A549 (cell line): Measurements from ENCODE around the gene SLC9C2. TPM values are rescaled to one million over a fixed set of nuclear protein-coding genes. Genes with fewer than 3 reads are reported as not detected.

Source experiments
- ATAC-seq, 2 experiments: fragments of 200-7000 bp in 1 of 2; fragments of >200 bp in 1 of 2; cut with Nextera tagmentation in 1 of 2; cut with Tn5 transposase in 1 of 2; 3 replicates each; pipeline versions ENCODE4 v1.8.0 to v1.9.1; 2018 to 2020; ENCODE audit warnings: mild to moderate bottlenecking in 1 of 2, moderate library complexity in 1 of 2
- CTCF ChIA-PET: fragments of 300-600 bp; sonication (Branson Sonifier 250); formaldehyde crosslinking; extraction: SDS; loops from one replicate; lab custom pipeline; 2021; ENCODE audit warnings: antibody characterized with exemption, inconsistent platforms; lab: Yijun Ruan, JAX
- POLR2A ChIA-PET: fragments of 350-600 bp; formaldehyde crosslinking; extraction: SDS; loops from one replicate; lab custom pipeline; 2021; ENCODE audit warnings: antibody characterized with exemption, inconsistent platforms; lab: Yijun Ruan, JAX
- DNase-seq, 2 experiments: peaks; one replicate each; pipeline versions ENCODE4 v3.0.0 to v3.0.0-alpha.2; 2011 to 2016; ENCODE audit warnings: low read depth in 1 of 2, low spot score in 1 of 2
- FAIRE-seq: peaks from 2 replicates; lab custom pipeline; 2011; peaks lifted over from hg19 to GRCh38; lab: Jason Lieb, UNC
- H3K27ac ChIP-seq, 2 experiments: fragments of >200 bp; sonication (Bioruptor Twin); formaldehyde crosslinking; 3 replicates each; pipeline ENCODE4 v1.5.1; 2016 to 2017
- H3K4me1 ChIP-seq: fragments of >200 bp; sonication (Bioruptor Twin); formaldehyde crosslinking; 3 replicates; pipeline ENCODE4 v1.6.1; 2016
- H3K4me2 ChIP-seq: fragments of >200 bp; sonication (Bioruptor Twin); formaldehyde crosslinking; 3 replicates; pipeline ENCODE4 v1.6.1; 2016
- H3K4me3 ChIP-seq: fragments of >200 bp; sonication (Bioruptor Twin); formaldehyde crosslinking; 3 replicates; pipeline ENCODE4 v1.5.1; 2016
- H3K9me3 ChIP-seq: fragments of >200 bp; sonication (Bioruptor Twin); formaldehyde crosslinking; 3 replicates; pipeline ENCODE4 v1.6.1; 2016
- ATOH8 ChIP-seq: fragments of 250-450 bp; sonication (Bioruptor Pico); IDR thresholded peaks from 2 replicates; pipeline ENCODE4 v1.5.0; 2020; ENCODE audit warnings: low read depth, mild to moderate bottlenecking, moderate library complexity
- CBX8 ChIP-seq: fragments of 200-600 bp; sonication (generic); IDR thresholded peaks from 2 replicates; pipeline ENCODE4 v1.6.1; 2016
- EP300 ChIP-seq, 2 experiments: fragments of >200 bp; sonication (Bioruptor Twin); formaldehyde crosslinking; IDR thresholded peaks; 2 replicates in 1 of 2; 3 replicates in 1 of 2; pipeline ENCODE4 v1.6.1; 2016 to 2017
- FOSL2 ChIP-seq, 2 experiments: fragments of 450-650 bp in 1 of 2; fragments of >200 bp in 1 of 2; sonication (Bioruptor Twin) in 1 of 2; formaldehyde crosslinking; IDR thresholded peaks; 2 replicates each; pipeline versions ENCODE4 v1.5.0 to v1.6.1; 2016 to 2020; ENCODE audit warnings: mild to moderate bottlenecking in 1 of 2, moderate library complexity in 1 of 2
- GATA3 ChIP-seq: IDR thresholded peaks from 2 replicates; pipeline ENCODE4 v1.6.1; 2012; ENCODE audit warnings: borderline replicate concordance
- HDAC2 ChIP-seq: fragments of 200-600 bp; sonication (generic); IDR thresholded peaks from 2 replicates; pipeline ENCODE4 v1.6.1; 2016
- HEYL ChIP-seq: fragments of 250-450 bp; sonication (Bioruptor Pico); IDR thresholded peaks from 2 replicates; pipeline ENCODE4 v1.8.0; 2021; ENCODE audit warnings: mild to moderate bottlenecking, moderate library complexity
- HMGXB4 ChIP-seq: fragments of 250-450 bp; sonication (Bioruptor Pico); IDR thresholded peaks from 2 replicates; pipeline ENCODE4 v1.5.0; 2021; ENCODE audit warnings: mild to moderate bottlenecking, moderate library complexity, borderline replicate concordance
- HOXB5 ChIP-seq: fragments of 250-450 bp; sonication (Bioruptor Pico); IDR thresholded peaks from 2 replicates; pipeline ENCODE4 v1.5.0; 2020; ENCODE audit warnings: mild to moderate bottlenecking, moderate library complexity
- KDM5A ChIP-seq: fragments of 200-600 bp; sonication (generic); IDR thresholded peaks from 2 replicates; pipeline ENCODE4 v1.6.1; 2016; ENCODE audit warnings: antibody characterized with exemption, mild to moderate bottlenecking
- MAFK ChIP-seq: fragments of 450-650 bp; IDR thresholded peaks from 2 replicates; pipeline ENCODE4 v1.6.1; 2014; ENCODE audit not compliant: partially characterized antibody
- MAX ChIP-seq: IDR thresholded peaks from 2 replicates; pipeline ENCODE4 v1.6.1; 2012
- PHF8 ChIP-seq: fragments of 200-600 bp; sonication (generic); IDR thresholded peaks from 2 replicates; pipeline ENCODE4 v1.6.1; 2016; ENCODE audit warnings: low read depth, mild to moderate bottlenecking, antibody characterized with exemption, moderate library complexity, borderline replicate concordance
- POLR2A ChIP-seq: IDR thresholded peaks from 2 replicates; pipeline ENCODE4 v1.6.1; 2012; ENCODE audit warnings: mild to moderate bottlenecking, low read length
- REST ChIP-seq: fragments of 200-600 bp; sonication (generic); IDR thresholded peaks from 2 replicates; pipeline ENCODE4 v1.6.1; 2016; ENCODE audit warnings: antibody characterized with exemption, mild to moderate bottlenecking, moderate library complexity
- RNF2 ChIP-seq: fragments of 200-600 bp; sonication (generic); IDR thresholded peaks from 2 replicates; pipeline ENCODE4 v1.6.1; 2016; ENCODE audit warnings: low read depth, mild to moderate bottlenecking, antibody characterized with exemption, moderate library complexity, borderline replicate concordance
- ZC3H11A ChIP-seq: fragments of 450-650 bp; IDR thresholded peaks from 2 replicates; pipeline ENCODE4 v1.6.1; 2014; ENCODE audit warnings: antibody characterized with exemption, mild to moderate bottlenecking
- WGBS: methylation state at CpG from one replicate; pipeline ENCODE4 v1.1.6; 2017; ENCODE audit errors: missing lambda C conversion rate; 5-methylcytosine and 5-hydroxymethylcytosine counted together
- polyA plus RNA-seq, 4 experiments: library from polyadenylated mRNA; depleted of rRNA in 3 of 4; stranded (reverse); fragments of >200 nt; fragmentation: RNase III in 1 of 4; extraction: RNeasy Plus Mini Kit Qiagen cat#74134 plus additional on column Dnase treatment in 1 of 4; gene quantifications; 2 replicates in 3 of 4; 3 replicates in 1 of 4; pipeline ENCODE4 v1.2.3, GENCODE V29; 2011 to 2017

SLC9C2 gene
- polyA plus RNA-seq, 2 of the 4 experiments (the other 2 are of a cell fraction), result not detected

- DNase-seq (peak in 1 of 2 experiments; percentile 20), FAIRE-seq (no peak), ATAC-seq (peak; percentile 76 to 86; a peak in 5 of 6 replicates)
- peaks cover 9% of the 10 kb centered on the region; the same call in 2 of the 3 replicates for H3K4me1 ChIP-seq
- peak overlapping the region in 1 of 2 experiments; percentile 50; a peak in 2 of 6 replicates for H3K27ac ChIP-seq
- TF ChIP-seq GATA3 (peak; percentile 22; the same call in 1 of the 2 replicates), KDM5A (no peak), FOSL2 (IDR thresholded peaks at IDR 0.05) (no peak), FOSL2 (CRISPR knock-in tag; IDR thresholded peaks at IDR 0.05) (0 out of 2 replicates have a peak, but pooled peaks have one; percentile 12)
- no peaks in the 10 kb centered on the region for H3K9me3 ChIP-seq
- 13% methylated on average over 1 of the region's 1 CpG for WGBS
- no peak overlapping the region for H3K4me3 ChIP-seq
- peak overlapping the region; percentile 12 for H3K4me2 ChIP-seq
- CTCF ChIA-PET, result interaction anchor here (1.7 kb wide), 2 partner anchors 10 to 160 kb away, joined by 4 read pairs; no protein-coding TSS in a partner anchor
- POLR2A ChIA-PET, result no interaction called here
Measured at GRCh38 chr1:173590557-173590956, 12.3 kb downstream of the SLC9C2 start.

GRCh38 chr1:173581383-173582079, 21.3 kb downstream of the SLC9C2 start:
- CTCF ChIA-PET, result no interaction called here

GRCh38 chr1:173580658-173581057, 22.2 kb downstream of the SLC9C2 start:
- ChIA-PET POLR2A (no interaction called here), CTCF (no interaction called here)
- WGBS, result 59% methylated on average over 3 of the region's 3 CpGs
- TF ChIP-seq HOXB5 (CRISPR knock-in tag) (no peak), MAX (no peak)
- FAIRE-seq (no peak), ATAC-seq (no peak), DNase-seq (no peak)
- Histone ChIP-seq H3K4me2 (no peak overlapping the region), H3K4me1 (no peaks in the 10 kb centered on the region), H3K4me3 (no peak overlapping the region), H3K27ac (no peak overlapping the region), H3K9me3 (no peaks in the 10 kb centered on the region)

More at GRCh38 chr1:173581383-173582079, 21.3 kb downstream of the SLC9C2 start:
- ATAC-seq (no peak), FAIRE-seq (no peak), DNase-seq (no peak)
- H3K4me3 ChIP-seq, result no peak overlapping the region
- no peak overlapping the region for H3K4me2 ChIP-seq
- POLR2A ChIA-PET, result no interaction called here
- 13% methylated on average over 1 of the region's 1 CpG for WGBS
- TF ChIP-seq MAFK, result peak; percentile 25
- no peak for TF ChIP-seq RNF2
- no peaks in the 10 kb centered on the region for H3K9me3 ChIP-seq
- no peak overlapping the region for H3K27ac ChIP-seq
- no peaks in the 10 kb centered on the region for H3K4me1 ChIP-seq

- TF ChIP-seq ATOH8 (CRISPR knock-in tag), result no peak
- no peak for TF ChIP-seq REST
- no peak for TF ChIP-seq GATA3
- no peak for TF ChIP-seq HMGXB4 (CRISPR knock-in tag)
- TF ChIP-seq PHF8, result no peak
- no peak for TF ChIP-seq ZC3H11A
- TF ChIP-seq CBX8, result no peak
- no peak for TF ChIP-seq EP300 (IDR thresholded peaks at IDR 0.05)
- TF ChIP-seq HDAC2, result no peak
- TF ChIP-seq HEYL (CRISPR knock-in tag), result no peak
- TF ChIP-seq HOXB5 (CRISPR knock-in tag), result no peak
- no peak for TF ChIP-seq POLR2A
- no peak overlapping the region for H3K4me2 ChIP-seq
- no peak overlapping the region for H3K27ac ChIP-seq
- H3K9me3 ChIP-seq, result no peaks in the 10 kb centered on the region
- ChIA-PET POLR2A (no interaction called here), CTCF (no interaction called here)
- FAIRE-seq (no peak), ATAC-seq (no peak), DNase-seq (no peak)
- WGBS, result 51% methylated on average over 3 of the region's 3 CpGs
- no peaks in the 10 kb centered on the region for H3K4me1 ChIP-seq
- H3K4me3 ChIP-seq, result no peak overlapping the region
Measured at GRCh38 chr1:173580071-173580470, 22.8 kb downstream of the SLC9C2 start.
